Esophagus squamous epithelium (tissue), 5 donors: Measurements from ENCODE around the gene CLTCL1. TPM values are rescaled to one million over a fixed set of nuclear protein-coding genes. Genes with fewer than 3 reads are reported as not detected.

ENCODE experiments used
- DNase-seq: peaks from one replicate; lab custom pipeline; 2025; lab: John Stamatoyannopoulos, UW
- H3K27ac ChIP-seq, 4 donors: fragments of 200-600 bp; sonication (generic); one replicate each; pipeline ENCODE4 v1.5.1; 2016 to 2019; ENCODE audit warnings: mild to moderate bottlenecking in 1 of 4
- H3K27me3 ChIP-seq, 4 donors: fragments of 200-600 bp; sonication (generic); 1 replicate in 3 of 4; 2 replicates in 1 of 4; pipeline versions ENCODE4 v1.5.1 to v1.6.0; 2017 to 2021; ENCODE audit warnings: antibody characterized with exemption in 1 of 4
- H3K36me3 ChIP-seq, 3 donors: fragments of 200-600 bp; sonication (generic); one replicate each; pipeline ENCODE4 v1.5.1; 2016 to 2019
- H3K4me1 ChIP-seq, 3 donors: fragments of 200-600 bp; sonication (generic); one replicate each; pipeline ENCODE4 v1.5.1; 2017 to 2019
- H3K4me3 ChIP-seq, 4 donors: fragments of 200-600 bp; sonication (generic); 1 replicate in 3 of 4; 2 replicates in 1 of 4; pipeline ENCODE4 v1.5.1; 2016 to 2019; ENCODE audit warnings: mild to moderate bottlenecking in 2 of 4, moderate library complexity in 1 of 4
- H3K9me3 ChIP-seq, 3 donors: fragments of 200-600 bp; sonication (generic); one replicate each; pipeline ENCODE4 v1.5.1; 2016 to 2019
- POLR2A ChIP-seq, 4 donors: fragments of 450-650 bp; IDR thresholded peaks; one replicate each; pipeline ENCODE4 v1.6.1; 2017; ENCODE audit warnings: antibody characterized with exemption in 4 of 4, mild to moderate bottlenecking in 4 of 4, moderate library complexity in 3 of 4
- whole genome bisulfite sequencing, 2 donors: methylation state at CpG; one replicate each; pipeline ENCODE4 v1.1.5; 2018; 5-methylcytosine and 5-hydroxymethylcytosine counted together
- intact Hi-C: fragments of 100-400 bp; cut with DNase I; formaldehyde crosslinking; loops from one replicate; pipeline ENCODE4 v1.15.0; 2022
- total RNA-seq, 4 donors: library from RNA; depleted of rRNA; stranded (reverse); fragments of >200 nt; gene quantifications; one replicate each; pipeline ENCODE4 v1.1.0, GENCODE V29; 2016
- TF ChIP-seq, protein P1 (sequence below), 6 experiments: fragments of 450-650 bp in 4 of 6; fragments of 200-600 bp in 2 of 6; sonication (generic) in 2 of 6; IDR thresholded peaks; one replicate each; pipeline ENCODE4 v1.5.1; 2016 to 2019; ENCODE audit warnings: antibody characterized with exemption in 6 of 6, mild to moderate bottlenecking in 4 of 6, moderate library complexity in 4 of 6
- donor health status: DM: yes; HTN: yes; CAD: no.

Gene CLTCL1
- total RNA-seq, 4 donors from 2014 or later: 3.0 to 7.7 (median 5.1) TPM

- no peak for TF ChIP-seq POLR2A (IDR thresholded peaks at IDR 0.05)
- TF ChIP-seq, protein P1, sequence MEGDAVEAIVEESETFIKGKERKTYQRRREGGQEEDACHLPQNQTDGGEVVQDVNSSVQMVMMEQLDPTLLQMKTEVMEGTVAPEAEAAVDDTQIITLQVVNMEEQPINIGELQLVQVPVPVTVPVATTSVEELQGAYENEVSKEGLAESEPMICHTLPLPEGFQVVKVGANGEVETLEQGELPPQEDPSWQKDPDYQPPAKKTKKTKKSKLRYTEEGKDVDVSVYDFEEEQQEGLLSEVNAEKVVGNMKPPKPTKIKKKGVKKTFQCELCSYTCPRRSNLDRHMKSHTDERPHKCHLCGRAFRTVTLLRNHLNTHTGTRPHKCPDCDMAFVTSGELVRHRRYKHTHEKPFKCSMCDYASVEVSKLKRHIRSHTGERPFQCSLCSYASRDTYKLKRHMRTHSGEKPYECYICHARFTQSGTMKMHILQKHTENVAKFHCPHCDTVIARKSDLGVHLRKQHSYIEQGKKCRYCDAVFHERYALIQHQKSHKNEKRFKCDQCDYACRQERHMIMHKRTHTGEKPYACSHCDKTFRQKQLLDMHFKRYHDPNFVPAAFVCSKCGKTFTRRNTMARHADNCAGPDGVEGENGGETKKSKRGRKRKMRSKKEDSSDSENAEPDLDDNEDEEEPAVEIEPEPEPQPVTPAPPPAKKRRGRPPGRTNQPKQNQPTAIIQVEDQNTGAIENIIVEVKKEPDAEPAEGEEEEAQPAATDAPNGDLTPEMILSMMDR (IDR thresholded peaks at IDR 0.05): no peak
- peaks cover 0 to 80% (median 14%) of the 10 kb centered on the region in 3 donors for H3K36me3 ChIP-seq
- H3K27ac ChIP-seq: no peak overlapping the region
- intact Hi-C loops: no loop called here
- no peaks in the 10 kb centered on the region for H3K27me3 ChIP-seq
- H3K4me1 ChIP-seq: no peaks in the 10 kb centered on the region
- H3K4me3 ChIP-seq: no peak overlapping the region
- no peak for DNase-seq
- 74 to 85% methylated on average over 3 of the region's 3 CpGs for WGBS, 2 donors
- H3K9me3 ChIP-seq: no peaks in the 10 kb centered on the region
These were observed 66.0 kb downstream of the CLTCL1 start for GRCh38 chr22:19225560-19225959.

DNA sequence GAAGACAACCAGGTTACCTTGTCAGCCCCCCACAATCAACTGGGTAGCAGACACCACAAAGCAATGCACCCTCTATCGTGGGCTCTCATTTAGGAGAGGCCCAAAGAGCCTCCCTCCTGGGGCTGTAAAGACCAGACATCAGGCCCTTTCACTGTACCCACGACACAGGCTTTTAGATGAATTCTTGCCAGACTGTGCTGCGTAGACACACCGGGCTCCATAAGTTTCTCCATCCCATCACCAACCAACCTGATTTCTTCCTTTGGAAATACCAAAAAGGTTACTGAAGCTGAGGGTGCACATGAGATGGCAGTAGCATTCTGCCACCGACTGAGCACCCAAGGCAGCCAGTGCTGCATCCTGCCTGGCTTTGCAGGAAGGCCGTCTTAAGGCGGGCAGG is 66.5 kb downstream of the CLTCL1 start:
- no peaks in the 10 kb centered on the region for H3K27me3 ChIP-seq
- 80 to 96% methylated on average over 4 to 7 of the region's 7 CpGs for WGBS, 2 donors
- H3K27ac ChIP-seq: no peak overlapping the region
- TF ChIP-seq, protein P1 (IDR thresholded peaks at IDR 0.05): no peak
- peaks cover 0 to 86% (median 14%) of the 10 kb centered on the region in 3 donors for H3K36me3 ChIP-seq
- no peaks in the 10 kb centered on the region for H3K4me1 ChIP-seq
- no peak overlapping the region for H3K4me3 ChIP-seq
- intact Hi-C loops: no loop called here
- no peak for DNase-seq
- H3K9me3 ChIP-seq: no peaks in the 10 kb centered on the region

- intact Hi-C loops: no loop called here
- Histone ChIP-seq H3K27me3 (no peaks in the 10 kb centered on the region), H3K4me3 (no peak overlapping the region), H3K4me1 (no peaks in the 10 kb centered on the region), H3K27ac (no peak overlapping the region), H3K36me3 (peaks cover 0 to 89% (median 14%) of the 10 kb centered on the region in 3 donors), H3K9me3 (no peaks in the 10 kb centered on the region)
- 86 to 88% methylated on average over 3 to 4 of the region's 5 CpGs for WGBS, 2 donors
- no peak for DNase-seq
- TF ChIP-seq POLR2A (IDR thresholded peaks at IDR 0.05): no peak
- TF ChIP-seq, protein P1 (IDR thresholded peaks at IDR 0.05): no peak
These were observed 67.0 kb downstream of the CLTCL1 start for GRCh38 chr22:19224557-19224956.

DNA sequence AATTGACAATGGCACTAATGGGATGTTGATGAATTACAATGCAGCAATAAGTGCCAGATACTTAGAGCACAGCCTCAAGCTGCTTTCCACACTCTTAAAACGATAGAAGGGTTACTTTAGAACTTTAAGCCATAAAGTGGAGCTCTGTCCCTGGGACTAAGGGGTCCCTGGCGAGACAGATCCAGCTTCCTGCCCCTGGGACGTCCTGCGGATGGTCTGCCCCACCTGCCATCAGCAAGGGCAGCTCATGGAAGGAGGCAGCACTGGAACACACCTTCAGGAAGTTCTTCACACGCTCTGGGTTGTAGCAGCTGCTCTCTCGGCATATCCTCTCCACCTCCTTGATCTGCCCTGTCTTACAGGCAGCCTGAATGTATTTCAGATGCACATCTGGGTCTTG is 67.9 kb downstream of the CLTCL1 start:
- Histone ChIP-seq H3K9me3 (no peaks in the 10 kb centered on the region), H3K36me3 (peaks cover 0 to 82% (median 14%) of the 10 kb centered on the region in 3 donors), H3K4me1 (no peaks in the 10 kb centered on the region), H3K27ac (no peak overlapping the region), H3K27me3 (no peaks in the 10 kb centered on the region), H3K4me3 (no peak overlapping the region)
- intact Hi-C loops: no loop called here
- no peak for DNase-seq
- TF ChIP-seq, protein P1 (IDR thresholded peaks at IDR 0.05): no peak
- TF ChIP-seq POLR2A (IDR thresholded peaks at IDR 0.05): no peak
- WGBS, 2 donors: 84 to 92% methylated on average over 6 of the region's 6 CpGs

DNA sequence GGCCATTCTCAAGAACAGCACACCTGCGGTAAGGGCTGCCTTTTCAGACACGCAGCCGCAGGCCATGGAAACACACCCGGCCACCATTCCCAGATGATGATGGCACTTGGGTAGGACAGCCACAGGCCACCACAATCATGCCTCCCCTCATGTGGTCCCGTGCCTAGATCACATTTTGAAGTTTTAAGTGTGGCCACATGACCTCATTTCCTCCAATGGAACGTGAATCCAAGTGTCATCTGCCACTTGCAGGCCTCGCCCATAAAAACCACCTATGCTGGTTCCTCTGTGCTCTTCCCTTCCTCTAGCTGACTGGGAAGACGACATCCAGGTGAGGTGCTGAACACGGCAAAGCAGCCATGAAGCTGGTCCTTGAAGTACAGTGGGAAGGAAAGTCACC is 68.4 kb downstream of the CLTCL1 start:
- Histone ChIP-seq H3K27me3 (no peaks in the 10 kb centered on the region), H3K9me3 (no peaks in the 10 kb centered on the region), H3K4me1 (no peaks in the 10 kb centered on the region), H3K36me3 (peaks cover 0 to 77% (median 14%) of the 10 kb centered on the region in 3 donors), H3K27ac (peak overlapping the region in 1 of 4 donors; percentile 17), H3K4me3 (no peak overlapping the region)
- 83 to 97% methylated on average over 4 to 7 of the region's 9 CpGs for WGBS, 2 donors
- no peak for TF ChIP-seq POLR2A (IDR thresholded peaks at IDR 0.05)
- TF ChIP-seq, protein P1 (IDR thresholded peaks at IDR 0.05): no peak
- DNase-seq: no peak
- intact Hi-C loops: no loop called here
